GM19463 (cell line): ENCODE data around the gene PRR15L.

Experiments used
- ATAC-seq: cut with Tn5 transposase; IDR thresholded peaks from one replicate; pipeline ENCODE4 v1.9.1; 2021; ENCODE audit warnings: mild to moderate bottlenecking, moderate library complexity; ENCODE audit not compliant: unreplicated experiment

Gene PRR15L

GRCh38 chr17:47907932-47908562, 49.6 kb downstream of the PRR15L start:
- ATAC-seq, result no peak

DNA sequence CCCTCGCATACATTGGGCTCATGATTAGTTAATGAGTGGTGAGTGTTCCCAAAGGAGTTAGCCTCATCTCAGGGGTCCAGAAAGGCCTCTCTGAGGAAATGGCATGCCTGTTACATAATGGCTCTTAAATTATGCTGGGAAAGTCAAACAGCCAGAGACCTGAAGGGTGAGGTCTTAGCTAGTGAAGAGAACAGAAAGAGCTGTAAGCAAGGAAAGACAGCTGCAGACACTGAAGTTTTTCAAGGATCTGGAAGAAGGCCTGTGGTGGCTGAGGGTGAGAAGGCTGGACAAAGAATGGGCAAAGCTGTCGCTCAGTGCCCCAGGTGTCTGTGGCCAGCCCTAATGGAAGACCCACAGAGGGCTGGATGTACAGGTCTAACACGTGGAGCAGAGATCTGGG, 51.2 kb downstream of the PRR15L start:
- ATAC-seq, result no peak

DNA sequence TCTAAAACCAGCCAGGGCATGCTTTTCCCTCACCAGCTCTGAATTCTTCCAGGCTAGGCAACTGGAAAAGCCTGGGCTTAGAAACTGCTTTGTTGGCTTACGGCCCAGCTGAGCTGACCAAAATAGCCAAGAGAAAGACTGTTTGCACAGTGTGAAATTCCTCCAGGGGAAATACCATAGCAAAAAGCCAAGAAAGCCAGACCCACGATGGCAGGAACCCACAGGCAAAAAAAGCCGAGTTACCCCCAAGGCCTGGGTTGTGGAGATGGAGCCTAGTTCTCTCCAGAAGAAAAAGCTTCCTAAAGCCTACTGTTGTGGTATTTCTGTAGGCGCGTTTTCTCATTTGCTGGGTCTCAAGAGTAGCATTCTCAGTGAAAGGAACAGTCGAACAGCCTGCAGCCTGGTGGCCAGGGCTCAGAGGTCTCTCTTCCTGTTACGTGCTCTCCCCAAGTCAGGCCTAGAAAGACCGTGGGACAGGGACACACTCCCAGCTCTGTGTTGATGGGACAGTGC, 52.4 kb downstream of the PRR15L start:
- ATAC-seq, result no peak

DNA sequence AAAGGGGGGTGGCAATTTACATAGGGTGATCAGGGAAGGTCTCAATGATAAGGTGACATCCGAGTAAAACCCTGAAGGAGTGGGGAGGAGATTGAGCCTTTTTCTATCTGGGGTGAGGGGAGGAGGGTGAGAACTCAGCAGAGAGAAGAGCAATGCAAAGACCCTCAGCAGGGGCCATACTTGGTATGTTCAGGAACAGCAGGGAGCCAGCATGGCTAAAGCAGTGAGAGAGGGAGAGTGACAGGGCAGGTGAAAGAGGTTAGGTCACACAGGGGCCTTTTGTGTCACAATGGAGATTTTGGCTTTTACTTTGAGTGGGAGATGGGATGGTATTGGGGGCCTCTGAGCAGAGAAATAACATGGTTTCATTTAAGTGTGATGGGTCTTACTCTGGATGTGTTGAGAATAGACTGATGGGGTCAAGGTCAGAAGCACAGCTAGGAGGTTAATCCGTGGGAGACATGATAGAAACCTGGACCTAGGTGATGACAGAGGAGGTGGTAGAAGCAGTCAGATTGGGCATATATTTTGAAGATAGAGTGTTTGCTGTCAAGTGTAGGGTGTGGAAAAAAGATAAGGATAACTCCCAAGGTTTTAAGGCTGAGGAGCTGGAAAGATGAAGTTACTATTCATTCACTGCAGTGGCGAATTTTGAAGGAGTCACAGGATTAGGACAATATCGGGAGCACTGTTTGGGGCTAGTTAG, 55.5 kb downstream of the PRR15L start:
- ATAC-seq, result no peak
